HG03159 (cell line): ENCODE measurements around the gene CHRDL1.
A peak's percentile ranks its signal among the peaks of the same experiment; 100 is the strongest.
"Not testable (repeated sequence)": the region's sequence is repeated elsewhere in the genome, so short reads cannot be mapped to it uniquely, and the experiment has no call there.

ENCODE experiments used
- ATAC-seq: cut with Tn5 transposase; IDR thresholded peaks from one replicate; pipeline ENCODE4 v1.9.1; 2021; ENCODE audit warnings: mild to moderate bottlenecking, moderate library complexity; ENCODE audit not compliant: unreplicated experiment

Gene CHRDL1, protein sequence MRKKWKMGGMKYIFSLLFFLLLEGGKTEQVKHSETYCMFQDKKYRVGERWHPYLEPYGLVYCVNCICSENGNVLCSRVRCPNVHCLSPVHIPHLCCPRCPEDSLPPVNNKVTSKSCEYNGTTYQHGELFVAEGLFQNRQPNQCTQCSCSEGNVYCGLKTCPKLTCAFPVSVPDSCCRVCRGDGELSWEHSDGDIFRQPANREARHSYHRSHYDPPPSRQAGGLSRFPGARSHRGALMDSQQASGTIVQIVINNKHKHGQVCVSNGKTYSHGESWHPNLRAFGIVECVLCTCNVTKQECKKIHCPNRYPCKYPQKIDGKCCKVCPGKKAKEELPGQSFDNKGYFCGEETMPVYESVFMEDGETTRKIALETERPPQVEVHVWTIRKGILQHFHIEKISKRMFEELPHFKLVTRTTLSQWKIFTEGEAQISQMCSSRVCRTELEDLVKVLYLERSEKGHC

DNA sequence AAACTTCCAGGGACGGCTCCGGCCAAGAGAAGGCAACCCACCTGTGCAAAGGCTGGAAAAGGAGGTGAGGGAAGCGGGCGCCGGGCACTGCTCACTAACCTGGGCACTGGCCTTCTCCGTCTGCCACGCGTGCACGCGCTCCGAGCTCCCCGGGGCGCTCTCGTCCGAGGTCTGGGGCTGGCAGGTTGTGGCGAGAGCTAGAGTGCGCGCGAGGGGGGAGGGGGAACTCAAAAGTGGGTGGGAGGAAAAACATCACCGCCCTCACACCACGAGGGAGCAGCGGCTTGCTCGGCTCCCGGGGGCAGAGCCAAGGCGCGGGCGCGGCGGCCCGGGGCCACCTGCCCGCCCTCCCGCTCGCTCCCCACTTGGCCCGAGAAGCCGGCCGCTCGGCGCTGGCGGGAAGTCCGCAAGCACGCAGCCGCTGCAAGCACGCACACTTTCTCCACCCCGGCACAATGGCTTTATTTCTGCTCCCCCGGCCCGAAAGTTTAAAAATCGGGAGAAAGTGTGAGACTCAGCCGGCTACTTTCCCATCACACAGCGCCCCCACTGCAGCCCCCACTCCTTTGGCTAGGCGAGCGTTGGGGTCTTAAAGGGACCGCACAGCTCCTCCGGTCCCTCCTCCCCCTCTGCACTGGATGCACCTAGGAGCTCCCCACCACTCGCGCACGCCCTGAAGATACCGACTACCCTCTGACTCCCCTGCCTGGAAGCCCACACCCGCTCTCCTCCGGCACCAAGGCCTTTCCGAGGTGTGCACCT lies at the start of gene CHRDL1:
Gene CHRDL1 (minus strand): TSS at position 173 of the 762 bp plus-strand sequence. CDS start 3,636 bp downstream, outside the sequence.
- no peak for ATAC-seq

DNA sequence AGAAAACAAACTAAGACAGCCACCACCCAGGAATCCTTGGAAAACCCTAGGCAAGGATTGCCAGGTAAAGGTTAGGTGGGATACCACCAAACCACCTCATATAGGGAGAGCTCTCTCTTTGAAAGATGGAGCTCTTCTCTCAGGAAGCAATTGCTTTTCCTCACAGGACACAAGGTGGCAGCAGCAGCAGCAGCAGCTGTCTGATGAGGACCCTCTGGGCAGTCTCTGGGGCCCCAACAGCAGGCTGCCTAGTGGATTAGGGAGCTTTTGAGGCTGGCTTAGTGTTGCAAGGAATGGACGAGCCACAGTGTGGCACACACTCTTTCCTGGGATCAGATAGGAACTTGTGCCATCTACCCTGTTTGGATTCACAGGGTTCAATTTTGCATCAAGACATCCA lies 41.4 kb upstream of the CHRDL1 start:
- ATAC-seq, result no peak

- ATAC-seq, result no peak
Measured at GRCh38 chrX:110836451-110836850, 40.8 kb upstream of the CHRDL1 start.

DNA sequence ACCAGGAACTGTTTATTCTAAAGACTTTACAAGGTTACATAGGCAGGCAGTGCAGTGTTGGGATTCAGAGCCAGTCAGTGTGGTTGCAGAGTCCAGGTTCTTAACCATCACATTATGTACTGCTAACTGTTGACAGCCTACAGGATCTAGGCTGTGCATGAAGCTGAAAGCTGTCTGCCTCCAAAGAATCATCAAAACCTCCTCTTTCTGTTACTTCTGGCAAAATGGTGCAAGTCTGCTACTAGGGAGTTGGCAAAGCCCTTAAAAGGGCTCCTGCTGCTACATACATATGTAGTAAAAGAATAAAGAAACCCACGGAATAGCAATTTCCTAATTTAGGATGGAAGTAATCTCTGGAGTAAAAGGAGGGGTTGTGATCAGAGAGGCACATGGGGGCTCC lies 40.4 kb upstream of the CHRDL1 start:
- no peak for ATAC-seq

DNA sequence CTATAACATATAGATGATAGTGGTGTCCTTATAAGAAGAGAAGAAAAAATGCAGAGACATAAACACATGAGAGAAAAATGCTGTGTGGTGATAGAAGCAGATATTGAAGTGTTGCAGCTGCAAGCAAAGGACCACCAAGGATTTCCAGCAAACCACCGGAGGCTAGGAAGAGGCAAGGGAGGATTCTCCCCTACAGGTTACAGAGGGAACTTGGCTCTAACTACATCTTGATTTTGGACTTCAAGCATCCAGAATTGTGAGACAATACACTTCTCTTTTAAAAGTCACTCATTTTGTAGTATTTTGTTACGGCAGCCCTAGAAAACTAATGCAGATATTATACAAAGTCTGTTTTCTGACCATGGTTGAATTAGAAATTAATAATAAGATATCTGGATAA lies 30.4 kb upstream of the CHRDL1 start:
- no peak for ATAC-seq

- not testable (repeated sequence) for ATAC-seq
Measured at GRCh38 chrX:110816543-110816942, 20.9 kb upstream of the CHRDL1 start.

- ATAC-seq, result no peak
Measured at GRCh38 chrX:110806145-110806544, 10.5 kb upstream of the CHRDL1 start.

DNA sequence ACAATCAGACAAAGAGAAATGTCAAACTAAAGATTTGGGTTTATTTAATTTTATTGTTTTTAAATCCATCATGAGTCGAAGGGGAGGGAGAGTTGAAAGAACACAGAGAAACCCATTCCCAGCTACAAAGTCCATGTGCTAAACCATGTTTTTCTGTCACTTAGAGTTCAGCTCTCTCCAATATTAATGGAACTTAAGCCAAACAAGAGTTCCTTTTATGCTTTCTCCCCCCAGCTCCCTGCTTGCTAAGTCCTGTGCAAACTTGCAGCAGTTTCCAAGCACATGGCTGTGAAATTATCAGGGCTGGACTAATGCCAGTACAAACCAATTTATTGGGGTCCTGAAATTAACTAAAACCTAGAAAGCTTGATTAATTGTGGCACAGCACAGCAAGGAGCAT lies 9.7 kb upstream of the CHRDL1 start:
- ATAC-seq, result no peak

DNA sequence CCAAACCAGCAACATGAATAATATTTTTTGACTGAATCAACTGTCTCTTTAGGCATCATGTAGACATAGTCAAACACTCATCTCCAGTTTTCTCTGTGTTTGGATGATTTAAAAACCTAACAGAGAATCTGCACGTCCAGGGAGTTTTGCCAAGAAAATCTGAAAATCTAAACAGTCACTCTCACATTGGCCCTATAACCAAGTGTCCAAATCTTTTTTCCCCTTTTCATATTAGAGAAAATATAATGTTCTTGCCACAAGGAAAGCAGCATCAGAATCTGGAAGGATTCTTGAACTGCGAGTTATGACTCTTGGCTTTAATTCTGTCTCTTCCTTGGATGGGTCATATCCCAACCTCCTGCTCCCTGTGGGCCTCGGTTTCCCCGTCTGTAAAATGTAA lies 8.8 kb upstream of the CHRDL1 start:
- no peak for ATAC-seq

- ATAC-seq, result no peak
Measured at GRCh38 chrX:110803506-110803905, 7.9 kb upstream of the CHRDL1 start.

DNA sequence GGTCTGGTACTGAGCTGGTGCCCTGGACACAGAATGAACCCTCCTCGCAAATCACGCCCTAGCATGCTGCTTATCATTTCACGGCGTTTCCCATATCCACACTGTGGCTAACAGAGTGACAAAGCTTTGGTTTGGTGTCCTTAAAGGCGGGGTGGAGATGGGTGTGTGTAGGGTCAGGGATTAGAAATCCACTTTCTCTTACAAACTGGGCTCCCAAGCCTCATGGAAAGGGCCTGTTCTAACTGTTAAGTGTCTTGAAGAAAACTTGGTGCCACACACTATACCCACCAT lies 735 bp upstream of the CHRDL1 start:
- ATAC-seq, result no peak

DNA sequence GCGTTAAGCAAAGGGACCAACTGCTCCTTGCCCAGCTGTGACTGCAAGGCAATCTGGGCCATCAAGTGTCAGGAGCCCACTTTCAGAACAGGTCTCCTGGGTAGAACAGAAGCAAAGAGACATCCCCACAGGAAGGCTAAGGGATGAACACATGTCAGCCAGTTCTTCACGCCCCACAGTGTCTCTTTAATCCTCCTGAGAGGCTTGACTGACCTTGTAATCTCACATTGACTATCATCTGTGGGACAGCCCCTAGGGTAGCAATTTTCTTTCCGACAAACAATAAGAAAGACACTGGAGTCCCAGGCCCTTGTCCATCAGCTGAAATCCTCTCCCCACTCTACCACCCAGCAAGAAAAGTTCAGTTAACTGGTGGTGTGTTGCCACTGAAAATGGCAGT lies 1.0 kb downstream of the CHRDL1 start:
- no peak for ATAC-seq

- no peak for ATAC-seq
Measured at GRCh38 chrX:110791071-110791470, 4.5 kb downstream of the CHRDL1 start.

- no peak for ATAC-seq
Measured at GRCh38 chrX:110786486-110786885, 9.1 kb downstream of the CHRDL1 start.

- no peak for ATAC-seq
Measured at GRCh38 chrX:110759785-110760184, 35.8 kb downstream of the CHRDL1 start.

GRCh38 chrX:110758781-110759422 lies 36.7 kb downstream of the CHRDL1 start:
- no peak for ATAC-seq

DNA sequence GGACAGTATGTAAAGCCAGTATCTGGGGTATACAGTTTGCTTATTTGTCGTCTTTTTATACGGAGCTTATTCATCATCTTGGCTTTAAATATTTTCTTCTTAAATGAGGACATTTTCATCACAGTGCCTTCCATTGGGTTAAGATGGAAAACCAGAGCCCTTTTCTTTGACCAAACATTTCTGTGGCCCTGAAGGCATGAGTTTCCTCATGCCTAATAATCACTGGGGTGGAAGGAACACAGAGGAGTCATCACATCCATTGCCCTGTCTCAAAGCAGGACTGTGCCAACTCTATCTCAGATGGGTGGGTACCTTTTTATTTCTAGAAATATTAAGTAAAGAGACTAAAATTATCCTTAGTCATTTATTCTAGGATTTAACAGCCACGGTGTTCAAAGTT lies 40.0 kb downstream of the CHRDL1 start:
- ATAC-seq, result no peak

- no peak for ATAC-seq
Measured at GRCh38 chrX:110755061-110755460, 40.6 kb downstream of the CHRDL1 start.

GRCh38 chrX:110750526-110751189 lies 45.0 kb downstream of the CHRDL1 start:
- no peak for ATAC-seq

GRCh38 chrX:110748256-110748806 lies 47.3 kb downstream of the CHRDL1 start:
- peak; percentile 49 for ATAC-seq

DNA sequence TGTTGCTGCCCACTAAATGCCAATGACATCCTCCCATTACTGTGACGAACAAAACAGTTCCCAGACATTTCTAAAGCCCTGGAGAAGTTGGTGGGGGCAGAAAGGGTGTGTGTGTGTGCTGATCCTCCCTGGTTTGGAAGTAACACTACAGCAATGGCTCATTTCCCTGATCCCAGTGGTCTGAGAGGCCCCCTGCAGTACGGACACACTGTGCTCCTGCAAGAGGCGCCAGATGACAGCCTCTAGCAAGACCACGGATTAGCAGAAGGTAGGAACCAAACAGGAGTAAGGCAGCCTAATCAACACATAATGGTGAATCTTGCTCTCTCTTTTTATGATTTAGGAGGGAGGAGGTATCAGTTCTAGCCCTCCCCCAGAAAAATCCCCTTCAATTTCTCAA lies 49.6 kb downstream of the CHRDL1 start:
- ATAC-seq, result no peak
